HK-2 (cell line): Measurements from ENCODE around the gene SULT2B1.
A peak's percentile ranks its signal among the peaks of the same experiment; 100 is the strongest.
"Not testable (repeated sequence)": the region's sequence is repeated elsewhere in the genome, so short reads cannot be mapped to it uniquely, and the experiment has no call there.

Experiments
- DNase-seq: peaks from one replicate; pipeline ENCODE4 v3.0.0-alpha.2; 2018; ENCODE audit not compliant: unreplicated experiment

Gene SULT2B1

DNA sequence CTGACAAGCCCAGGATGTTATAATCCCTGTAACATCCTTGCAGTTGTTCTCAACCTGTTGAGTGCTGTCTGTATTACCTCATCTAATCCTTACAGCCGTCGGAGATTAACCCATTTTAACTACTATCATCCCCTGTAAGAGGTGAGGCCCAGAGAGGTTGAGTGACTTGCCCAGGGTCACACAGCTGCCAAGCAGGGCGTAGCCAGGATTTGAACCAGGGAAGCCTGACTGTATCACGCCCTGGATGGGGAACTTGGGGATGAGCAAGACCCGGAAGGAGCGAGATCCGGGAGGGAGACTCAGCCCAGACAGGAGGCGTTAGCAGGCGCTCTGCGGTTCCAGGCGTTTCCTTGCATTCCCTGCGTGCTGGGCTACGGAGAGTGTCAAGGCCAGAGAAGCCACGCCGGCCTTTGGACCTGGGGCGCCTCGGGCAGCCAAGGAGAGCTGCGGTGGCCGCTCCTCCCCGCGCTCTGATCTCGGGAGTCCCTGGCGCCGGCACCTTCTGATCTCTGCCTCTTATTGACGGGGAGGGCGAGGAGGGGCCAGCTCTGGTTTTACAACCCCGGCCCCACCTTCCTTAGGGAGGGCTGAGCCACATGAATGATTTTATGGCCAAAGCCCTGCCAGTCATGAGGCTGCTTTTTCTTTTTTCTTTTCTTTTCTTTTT is 6.2 kb downstream of the SULT2B1 start:
- peak; percentile 87 for DNase-seq

DNA sequence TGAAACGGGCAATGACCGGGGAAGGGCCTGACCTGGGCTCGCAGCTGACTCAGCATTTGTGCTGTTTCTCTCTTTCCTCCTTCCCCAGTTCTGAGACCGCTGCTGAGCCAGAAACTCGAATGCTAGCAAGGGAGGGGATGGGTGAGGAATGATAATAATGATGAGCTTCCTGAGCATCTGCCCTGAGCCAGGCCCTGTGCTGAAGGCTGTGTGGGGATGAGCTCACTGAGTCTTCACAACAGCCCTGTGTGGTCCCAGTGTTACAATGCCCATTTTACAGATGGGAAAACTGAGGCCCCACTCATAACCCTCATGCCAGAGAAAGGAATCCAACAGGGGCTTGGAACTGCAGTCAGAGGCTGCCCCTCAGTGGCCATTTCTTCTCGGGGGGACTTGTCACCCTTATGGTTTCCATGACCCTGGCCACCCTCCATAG is 8.1 kb downstream of the SULT2B1 start:
- no peak for DNase-seq

GRCh38 chr19:48561412-48561811 is 9.4 kb downstream of the SULT2B1 start:
- DNase-seq: no peak

DNA sequence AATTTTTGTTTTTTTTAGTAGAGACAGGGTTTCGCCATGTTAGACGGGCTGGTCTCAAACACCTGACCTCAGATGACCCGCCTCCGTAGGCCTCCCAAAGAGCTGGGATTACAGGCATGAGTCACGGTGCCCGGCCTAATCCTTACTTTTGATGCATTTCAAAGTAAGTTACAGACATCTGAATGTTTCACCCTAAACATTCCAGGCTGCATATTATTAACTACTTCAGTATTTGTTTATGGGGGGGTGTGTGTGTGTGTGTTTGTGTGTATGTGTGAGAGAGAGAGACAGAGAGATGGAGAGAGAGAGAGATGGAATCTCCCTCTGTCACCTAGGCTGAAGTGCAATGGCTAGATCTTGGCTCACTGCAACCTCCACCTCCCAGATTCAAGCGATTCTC is 13.1 kb downstream of the SULT2B1 start:
- DNase-seq: no peak

DNA sequence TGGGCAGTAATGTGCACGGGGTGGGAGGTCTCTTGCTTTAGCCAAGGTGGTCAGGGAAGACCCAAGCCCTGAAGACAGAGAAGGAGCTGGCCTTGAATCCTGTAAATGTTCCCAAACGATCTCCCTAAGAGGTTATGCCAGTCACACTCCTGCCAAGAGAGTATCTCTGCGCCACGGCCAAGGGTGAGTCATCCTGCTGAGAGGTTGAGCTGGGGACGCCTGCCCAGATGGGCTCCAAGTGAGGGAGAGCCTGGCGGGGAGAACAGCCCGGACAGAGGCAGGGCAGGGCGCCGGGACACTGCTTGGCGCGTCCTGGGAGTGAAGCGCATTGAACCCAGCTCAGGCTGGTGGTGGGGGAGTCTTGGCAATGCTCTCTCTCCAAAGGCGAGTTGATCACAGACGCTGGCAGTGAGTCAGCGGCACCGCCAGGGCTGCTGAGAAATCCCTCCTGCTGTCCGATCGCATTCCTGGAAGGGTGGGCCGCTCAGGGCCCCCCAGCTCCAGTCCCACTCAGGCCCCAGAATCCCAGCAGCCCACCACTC is 16.4 kb downstream of the SULT2B1 start:
- peak; percentile 90 for DNase-seq

DNA sequence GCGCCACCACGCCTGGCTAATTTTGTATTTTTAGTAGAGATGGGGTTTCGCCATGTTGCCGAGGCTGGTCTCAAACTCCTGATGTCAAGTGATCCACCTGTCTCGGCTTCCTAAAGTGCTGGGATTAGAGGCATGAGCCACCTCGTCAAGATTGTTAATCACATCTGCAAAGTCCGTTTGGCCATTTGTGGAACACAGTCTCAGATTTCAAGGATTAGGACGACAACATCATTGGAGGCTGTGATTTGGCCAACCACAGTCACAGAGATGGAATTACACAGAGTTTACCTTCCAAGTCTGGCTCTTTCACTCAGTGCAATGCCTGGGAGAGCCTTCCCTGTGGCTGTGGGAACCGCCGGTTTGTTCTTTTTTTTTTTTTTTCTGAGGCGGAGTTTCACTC is 17.8 kb downstream of the SULT2B1 start:
- DNase-seq: no peak

DNA sequence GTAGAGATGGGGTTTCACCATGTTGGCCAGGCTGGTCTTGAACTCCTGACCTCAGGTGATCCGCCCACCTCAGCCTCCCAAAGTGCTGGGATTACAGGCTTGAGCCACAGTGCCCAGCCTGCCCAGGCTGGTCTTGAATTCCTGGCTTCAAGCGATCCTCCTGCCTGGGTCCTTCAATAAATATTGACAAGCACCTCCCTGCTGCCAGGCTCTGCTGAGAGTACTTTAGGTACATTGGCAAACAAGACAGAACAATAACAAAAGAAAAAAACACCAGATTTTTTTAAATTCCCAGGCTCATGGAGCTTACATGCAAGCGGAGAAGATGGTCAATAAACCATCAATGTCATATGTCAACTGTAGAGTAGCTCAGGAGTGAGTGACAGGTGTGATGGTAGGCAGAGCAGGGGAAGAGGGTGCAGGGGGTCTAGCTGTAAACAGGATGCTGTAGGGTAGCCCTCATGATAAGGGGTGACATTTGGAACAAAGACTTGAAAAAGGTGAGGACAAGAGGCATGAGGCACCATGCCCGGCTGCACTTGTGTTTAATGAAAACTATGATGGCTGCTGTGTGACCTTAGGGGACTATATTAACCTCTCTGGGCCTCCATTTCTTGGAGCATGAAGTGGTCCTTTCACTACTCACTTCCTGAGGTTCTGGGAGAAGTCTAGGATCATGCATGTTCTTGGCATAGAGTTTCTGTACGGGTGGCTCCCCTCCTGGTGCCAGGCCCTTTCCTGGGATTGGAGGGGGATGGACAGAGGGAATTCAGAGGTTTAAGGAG is 19.6 kb downstream of the SULT2B1 start:
- no peak for DNase-seq

DNA sequence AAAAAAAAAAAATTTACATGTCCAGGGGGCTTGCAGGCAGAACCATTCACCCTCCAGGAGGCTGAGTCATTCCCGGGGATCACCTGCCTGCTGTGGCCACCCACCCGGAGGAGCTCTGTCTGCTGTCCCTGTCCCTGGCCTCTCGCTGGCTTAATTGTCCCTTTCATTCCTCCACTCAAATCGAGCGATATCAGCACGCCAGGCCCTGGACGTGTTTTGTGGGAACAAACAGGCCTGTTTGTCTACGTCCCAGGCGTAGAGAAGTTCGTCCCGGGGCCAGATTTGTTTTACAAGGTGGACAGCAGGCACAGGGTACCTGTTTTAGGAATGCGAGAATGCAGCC is 21.2 kb downstream of the SULT2B1 start:
- no peak for DNase-seq

- no peak for DNase-seq
These were observed 24.1 kb downstream of the SULT2B1 start for GRCh38 chr19:48575931-48576622.

GRCh38 chr19:48577908-48578307 is 25.9 kb downstream of the SULT2B1 start:
- not testable (repeated sequence) for DNase-seq

- DNase-seq: no peak
These were observed 26.9 kb downstream of the SULT2B1 start for GRCh38 chr19:48578891-48579290.

- DNase-seq: no peak
These were observed 30.2 kb downstream of the SULT2B1 start for GRCh38 chr19:48582168-48582567.

- DNase-seq: no peak
These were observed 35.4 kb downstream of the SULT2B1 start for GRCh38 chr19:48587387-48587786.

DNA sequence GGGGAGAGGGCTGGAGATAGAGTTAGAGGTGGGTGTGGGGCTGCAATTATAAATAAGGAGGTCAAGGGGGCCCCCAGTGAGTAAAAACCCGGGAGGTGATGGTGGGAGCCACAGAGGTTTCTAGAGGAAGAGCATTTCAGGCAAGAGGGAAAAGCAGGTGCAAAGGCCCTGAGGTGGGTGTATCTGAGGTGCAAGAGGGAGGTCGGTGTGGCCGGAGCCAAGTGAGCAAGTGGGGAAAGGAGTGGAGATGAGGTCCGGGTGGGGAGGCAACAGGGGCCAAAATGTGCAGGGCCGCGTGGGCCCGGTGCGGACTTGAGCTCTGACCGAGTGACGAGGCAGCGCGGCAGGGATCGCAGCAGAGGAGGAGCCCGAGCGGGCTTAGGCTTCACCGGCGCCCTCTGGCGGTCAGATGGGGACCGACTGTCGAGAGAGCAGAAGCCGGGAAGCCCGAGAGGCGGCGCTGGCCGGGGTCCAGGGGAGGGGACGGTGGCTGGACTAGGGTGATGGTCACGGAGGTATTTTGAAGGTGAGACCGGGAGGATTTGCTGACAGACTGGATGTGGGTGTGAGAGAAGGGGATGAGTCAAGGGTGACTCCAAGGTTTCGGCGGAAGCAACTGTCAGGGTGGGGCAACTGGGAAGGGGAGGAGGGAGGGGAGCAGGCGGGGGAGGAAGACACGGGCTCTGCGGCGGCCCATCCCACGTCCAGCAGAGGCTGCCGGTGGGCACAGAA is 36.9 kb downstream of the SULT2B1 start:
- peak; percentile 98 for DNase-seq

DNA sequence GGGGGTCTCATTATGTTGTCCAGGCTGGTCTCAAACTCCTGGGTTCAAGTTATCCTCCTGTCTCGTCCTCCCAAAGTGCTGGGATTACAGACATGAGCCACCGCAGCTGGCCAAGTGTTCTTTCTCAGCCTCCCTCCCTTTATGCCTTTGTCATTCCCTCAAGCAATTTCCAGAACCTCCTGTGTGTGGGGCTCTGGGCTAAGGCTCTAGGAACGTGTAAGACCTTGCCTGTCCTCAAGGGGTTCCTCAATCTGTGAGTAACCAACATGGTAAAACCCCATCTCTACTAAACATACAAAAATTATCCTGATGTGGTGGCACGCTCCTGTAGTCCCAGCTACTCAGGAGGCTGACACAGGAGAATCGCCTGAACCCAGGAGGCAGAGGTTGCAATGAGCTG is 39.0 kb downstream of the SULT2B1 start:
- no peak for DNase-seq

DNA sequence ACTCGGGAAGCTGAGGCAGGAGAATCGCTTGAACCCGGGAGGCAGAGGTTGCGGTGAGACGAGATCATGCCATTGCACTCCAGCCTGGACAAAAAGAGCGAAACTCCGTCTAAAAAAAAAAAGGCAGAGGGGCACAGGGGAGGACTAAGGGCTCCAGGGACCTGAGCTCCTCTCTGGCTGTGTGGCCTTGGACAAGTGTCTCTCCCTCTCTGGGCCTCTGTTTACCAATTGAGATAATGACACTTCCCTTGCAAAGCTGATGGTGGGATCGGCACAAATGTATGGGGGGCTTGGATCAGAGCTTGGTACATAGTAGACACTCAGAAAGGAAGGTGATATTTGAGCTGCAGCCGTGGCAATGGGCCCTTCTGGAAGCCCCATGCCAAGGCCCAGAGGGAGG is 43.2 kb downstream of the SULT2B1 start:
- no peak for DNase-seq

GRCh38 chr19:48595833-48596232 is 43.9 kb downstream of the SULT2B1 start:
- DNase-seq: no peak

DNA sequence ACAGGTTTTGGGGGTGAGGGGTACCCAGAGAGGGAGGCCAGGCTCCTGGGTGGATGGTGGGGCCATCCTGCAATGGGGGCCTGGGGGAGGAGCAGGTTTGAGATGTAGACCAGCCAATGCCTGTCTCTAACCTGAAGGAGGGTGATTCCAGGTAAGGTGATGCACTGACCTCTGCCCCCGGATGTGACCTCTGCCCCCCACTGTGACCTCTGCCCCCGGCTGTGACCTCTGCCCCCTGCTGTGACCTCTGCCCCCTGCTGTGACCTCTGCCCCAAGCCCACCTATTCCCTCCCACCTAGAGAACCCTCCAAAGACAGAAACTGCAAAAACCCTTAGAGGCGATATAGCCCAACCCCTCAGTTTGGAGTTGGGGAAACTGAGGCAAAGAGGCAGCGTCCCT is 44.3 kb downstream of the SULT2B1 start:
- no peak for DNase-seq

DNA sequence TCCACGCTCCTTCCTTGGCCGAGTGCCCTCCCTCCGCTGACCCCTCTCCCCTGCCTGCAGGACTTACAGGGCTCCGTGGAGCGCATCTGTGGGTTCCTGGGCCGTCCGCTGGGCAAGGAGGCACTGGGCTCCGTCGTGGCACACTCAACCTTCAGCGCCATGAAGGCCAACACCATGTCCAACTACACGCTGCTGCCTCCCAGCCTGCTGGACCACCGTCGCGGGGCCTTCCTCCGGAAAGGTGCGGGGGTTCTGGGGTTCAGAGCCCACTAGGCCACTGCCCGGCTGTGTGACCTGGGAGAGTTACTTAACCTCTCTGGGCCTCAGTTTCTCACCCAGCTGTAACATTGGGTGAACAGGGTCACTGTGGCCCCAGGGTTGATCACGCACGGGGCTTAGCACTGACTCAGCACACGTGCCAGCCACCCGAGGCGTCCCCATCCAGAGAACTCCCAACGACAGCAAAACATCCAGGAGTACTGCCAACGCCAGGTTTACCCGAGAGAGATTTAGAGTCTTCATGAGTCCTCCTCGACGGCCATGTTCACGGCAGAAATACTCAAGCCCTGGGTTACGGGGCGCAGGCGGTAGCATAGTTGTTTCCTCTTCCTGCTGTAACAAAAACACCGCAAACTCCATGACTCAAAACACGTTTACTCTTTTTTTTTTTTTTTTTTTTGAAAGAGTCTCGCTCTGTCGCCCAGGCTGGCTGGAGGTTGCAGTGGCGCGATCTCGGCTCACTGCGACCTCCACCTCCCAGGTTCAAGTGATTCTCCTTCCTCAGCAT is 44.9 kb downstream of the SULT2B1 start:
- no peak for DNase-seq

DNA sequence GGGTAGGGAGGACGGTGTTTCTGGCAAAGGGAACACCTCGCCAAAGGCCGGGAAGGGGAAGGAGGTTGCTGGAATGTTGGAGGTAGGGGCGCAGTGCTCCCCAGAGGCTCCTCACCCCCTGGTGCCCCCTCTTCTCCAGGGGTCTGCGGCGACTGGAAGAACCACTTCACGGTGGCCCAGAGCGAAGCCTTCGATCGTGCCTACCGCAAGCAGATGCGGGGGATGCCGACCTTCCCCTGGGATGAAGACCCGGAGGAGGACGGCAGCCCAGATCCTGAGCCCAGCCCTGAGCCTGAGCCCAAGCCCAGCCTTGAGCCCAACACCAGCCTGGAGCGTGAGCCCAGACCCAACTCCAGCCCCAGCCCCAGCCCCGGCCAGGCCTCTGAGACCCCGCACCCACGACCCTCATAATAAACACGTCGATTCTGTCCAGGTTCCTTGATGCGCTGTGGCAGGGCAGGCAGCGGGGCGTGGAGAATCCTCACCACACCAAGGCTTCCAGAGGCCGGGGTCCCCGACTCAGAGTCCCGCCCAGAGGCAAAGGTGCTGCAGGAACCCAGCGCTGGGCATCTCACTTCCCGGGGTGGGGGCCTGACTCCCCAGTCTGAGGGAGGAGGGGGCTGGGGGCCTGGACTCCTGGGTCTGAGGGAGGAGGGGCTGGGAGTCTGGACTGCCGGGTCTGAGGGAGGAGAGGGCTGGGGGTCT is 47.2 kb downstream of the SULT2B1 start:
- no peak for DNase-seq
